Skeletal muscle satellite cell (primary cell): Measurements from ENCODE around the gene THYN1.

Experiments used
- H3K27me3 ChIP-seq: 2 replicates; pipeline ENCODE4 v1.7.0; 2013; ENCODE audit warnings: low read length; ENCODE audit not compliant: control insufficient read depth, insufficient read depth
- H3K36me3 ChIP-seq: 2 replicates; pipeline ENCODE4 v1.7.0; 2013; ENCODE audit warnings: mild to moderate bottlenecking, control low read depth, low read length; ENCODE audit not compliant: insufficient read depth
- H3K4me1 ChIP-seq: 2 replicates; pipeline ENCODE4 v1.7.0; 2013; ENCODE audit warnings: low read length; ENCODE audit not compliant: control insufficient read depth, insufficient read depth
- H3K4me2 ChIP-seq: 2 replicates; pipeline ENCODE4 v1.7.0; 2013; ENCODE audit warnings: mild to moderate bottlenecking, low read length
- H3K4me3 ChIP-seq: 2 replicates; pipeline ENCODE4 v1.7.0; 2013; ENCODE audit warnings: low read length
- H3K9ac ChIP-seq: 2 replicates; pipeline ENCODE4 v1.7.0; 2013; ENCODE audit warnings: mild to moderate bottlenecking, low read depth, low read length, moderate library complexity
- H3K9me3 ChIP-seq: replicated peaks from 2 replicates; pipeline ENCODE4 v1.7.0; 2013; ENCODE audit warnings: mild to moderate bottlenecking, control low read depth, low read length

THYN1 gene

GRCh38 chr11:134205729-134206128, 47.4 kb downstream of the THYN1 start:
- Histone ChIP-seq H3K4me2 (no peak overlapping the region), H3K4me1 (no peaks in the 10 kb centered on the region), H3K9ac (no peak overlapping the region), H3K27me3 (no peaks in the 10 kb centered on the region), H3K36me3 (peaks cover 74% of the 10 kb centered on the region), H3K4me3 (no peak overlapping the region), H3K9me3 (no peaks in the 10 kb centered on the region)

- Histone ChIP-seq H3K9me3 (no peaks in the 10 kb centered on the region), H3K27me3 (no peaks in the 10 kb centered on the region), H3K36me3 (peaks cover 61% of the 10 kb centered on the region), H3K9ac (no peak overlapping the region), H3K4me1 (no peaks in the 10 kb centered on the region), H3K4me3 (no peak overlapping the region), H3K4me2 (no peak overlapping the region)
Measured at GRCh38 chr11:134202661-134203060, 50.5 kb downstream of the THYN1 start.

- Histone ChIP-seq H3K9ac (no peak overlapping the region), H3K36me3 (peaks cover 50% of the 10 kb centered on the region), H3K4me1 (no peaks in the 10 kb centered on the region)
Measured at GRCh38 chr11:134200688-134201087, 52.5 kb downstream of the THYN1 start.

GRCh38 chr11:134199531-134199930, 53.6 kb downstream of the THYN1 start:
- Histone ChIP-seq H3K4me3 (no peak overlapping the region), H3K4me1 (no peaks in the 10 kb centered on the region), H3K9me3 (no peaks in the 10 kb centered on the region), H3K9ac (no peak overlapping the region), H3K4me2 (no peak overlapping the region), H3K36me3 (peaks cover 43% of the 10 kb centered on the region), H3K27me3 (no peaks in the 10 kb centered on the region)

More at GRCh38 chr11:134200688-134201087, 52.5 kb downstream of the THYN1 start:
- no peak overlapping the region for H3K4me2 ChIP-seq
- no peaks in the 10 kb centered on the region for H3K27me3 ChIP-seq
- no peak overlapping the region for H3K4me3 ChIP-seq
- H3K9me3 ChIP-seq: no peaks in the 10 kb centered on the region
